SU-DHL-6 (cell line): Measurements from ENCODE around the gene FSTL4.

Experiments
- H2AFZ ChIP-seq: fragments of 200-600 bp; sonication (generic); 2 replicates; pipeline ENCODE4 v1.6.1; 2014; ENCODE audit warnings: low read depth, mild to moderate bottlenecking, moderate library complexity, mixed read lengths, antibody characterized with exemption, low read length; ENCODE audit not compliant: severe bottlenecking
- H3F3A ChIP-seq: fragments of 200-600 bp; shearing (Covaris generic); 2 replicates; pipeline ENCODE4 v1.6.0; 2016; ENCODE audit warnings: antibody characterized with exemption, mild to moderate bottlenecking; ENCODE audit not compliant: insufficient read depth
- H3K27ac ChIP-seq: fragments of 200-600 bp; sonication (generic); 2 replicates; pipeline ENCODE4 v1.5.1; 2016; ENCODE audit warnings: low read depth, mild to moderate bottlenecking, low read length, moderate library complexity, mixed read lengths
- H3K27me3 ChIP-seq: fragments of 200-600 bp; sonication (generic), shearing (Covaris generic); 2 replicates; pipeline ENCODE4 v1.6.0; 2014; ENCODE audit warnings: mild to moderate bottlenecking, low read length
- H3K36me3 ChIP-seq: fragments of 200-600 bp; sonication (generic); 2 replicates; pipeline ENCODE4 v1.6.1; 2014; ENCODE audit warnings: mild to moderate bottlenecking, low read length, mixed read lengths
- H3K4me2 ChIP-seq: fragments of 300-600, 200-600 bp; shearing (Covaris generic), sonication (generic); 2 replicates; pipeline ENCODE4 v1.6.0; 2014; ENCODE audit warnings: low read length, low read depth, mild to moderate bottlenecking; ENCODE audit not compliant: poor library complexity, severe bottlenecking
- H3K4me3 ChIP-seq: fragments of 200-600 bp; sonication (generic); 2 replicates; pipeline ENCODE4 v1.5.1; 2014; ENCODE audit warnings: antibody characterized with exemption, low read length, mild to moderate bottlenecking, mixed read lengths; ENCODE audit not compliant: insufficient read depth, poor library complexity, severe bottlenecking
- H3K79me2 ChIP-seq: fragments of 200-600 bp; sonication (generic); 2 replicates; pipeline ENCODE4 v1.6.1; 2014; ENCODE audit warnings: mild to moderate bottlenecking, low read length, moderate library complexity; ENCODE audit not compliant: insufficient read depth
- H3K9ac ChIP-seq: fragments of 200-600 bp; sonication (generic); 2 replicates; pipeline ENCODE4 v1.7.0; 2014; ENCODE audit warnings: mild to moderate bottlenecking, low read length
- H3K9me2 ChIP-seq: fragments of 200-600 bp; sonication (generic); replicated peaks from 2 replicates; pipeline ENCODE4 v1.6.1; 2014; ENCODE audit warnings: low read length; ENCODE audit not compliant: insufficient read depth
- H3K9me3 ChIP-seq: fragments of 200-600 bp; sonication (generic); 2 replicates; pipeline ENCODE4 v1.6.1; 2014; ENCODE audit warnings: low read length, mixed read lengths; ENCODE audit not compliant: insufficient read depth
- H4K20me1 ChIP-seq: fragments of 200-600 bp; sonication (generic); 2 replicates; pipeline ENCODE4 v1.6.1; 2014; ENCODE audit warnings: low read depth, mild to moderate bottlenecking, antibody characterized with exemption, low read length, moderate library complexity, mixed read lengths
- CTCF ChIP-seq: fragments of 200-600 bp; sonication (generic); IDR thresholded peaks from one replicate; pipeline ENCODE4 v1.5.1; 2017; ENCODE audit warnings: antibody characterized with exemption, mild to moderate bottlenecking, low read length, moderate library complexity; ENCODE audit not compliant: insufficient read depth, poor library complexity, severe bottlenecking
- EZH2phosphoT487 ChIP-seq: fragments of 200-600 bp; sonication (generic), shearing (Covaris generic); conservative IDR thresholded peaks from 2 replicates; pipeline ENCODE4 v1.6.1; 2018; ENCODE audit warnings: mild to moderate bottlenecking, antibody characterized with exemption, low read length, moderate library complexity, mixed read lengths

The FSTL4 gene

GRCh38 chr5:133244242-133244641 lies 368.1 kb downstream of the FSTL4 start:
- H3K36me3 ChIP-seq: no peaks in the 10 kb centered on the region
- no peaks in the 10 kb centered on the region for H3F3A ChIP-seq
- no peak overlapping the region for H3K4me3 ChIP-seq
- no peaks in the 10 kb centered on the region for H3K9me3 ChIP-seq
- H4K20me1 ChIP-seq: no peaks in the 10 kb centered on the region
- no peaks in the 10 kb centered on the region for H3K27me3 ChIP-seq
- H3K4me2 ChIP-seq: no peak overlapping the region
- TF ChIP-seq EZH2phosphoT487: no peak
- no peak for TF ChIP-seq CTCF
- no peak overlapping the region for H3K9ac ChIP-seq
- H3K27ac ChIP-seq: no peak overlapping the region
- H3K9me2 ChIP-seq: no peaks in the 10 kb centered on the region
- H3K79me2 ChIP-seq: no peaks in the 10 kb centered on the region
- no peak overlapping the region for H2AFZ ChIP-seq

GRCh38 chr5:133243196-133243595 lies 369.1 kb downstream of the FSTL4 start:
- Histone ChIP-seq H3K79me2 (no peaks in the 10 kb centered on the region), H3K9me2 (no peaks in the 10 kb centered on the region), H3K4me3 (no peak overlapping the region), H3K9me3 (no peaks in the 10 kb centered on the region), H3F3A (no peaks in the 10 kb centered on the region), H2AFZ (no peak overlapping the region), H3K36me3 (no peaks in the 10 kb centered on the region), H3K9ac (no peak overlapping the region), H4K20me1 (no peaks in the 10 kb centered on the region), H3K27me3 (no peaks in the 10 kb centered on the region), H3K4me2 (no peak overlapping the region), H3K27ac (no peak overlapping the region)
- no peak for TF ChIP-seq EZH2phosphoT487
- TF ChIP-seq CTCF: no peak

GRCh38 chr5:133242221-133242835 lies 370.0 kb downstream of the FSTL4 start:
- H4K20me1 ChIP-seq: no peaks in the 10 kb centered on the region
- H3K27me3 ChIP-seq: no peaks in the 10 kb centered on the region
- H3K9me3 ChIP-seq: no peaks in the 10 kb centered on the region
- H3K4me2 ChIP-seq: no peak overlapping the region
- no peaks in the 10 kb centered on the region for H3F3A ChIP-seq
- H3K9me2 ChIP-seq: no peaks in the 10 kb centered on the region
- H3K27ac ChIP-seq: no peak overlapping the region
- H2AFZ ChIP-seq: no peak overlapping the region
- no peaks in the 10 kb centered on the region for H3K79me2 ChIP-seq
- H3K4me3 ChIP-seq: no peak overlapping the region
- no peak for TF ChIP-seq EZH2phosphoT487
- no peak for TF ChIP-seq CTCF
- no peak overlapping the region for H3K9ac ChIP-seq
- H3K36me3 ChIP-seq: no peaks in the 10 kb centered on the region
